ENCODE measurements around the gene CCNI.

DNA sequence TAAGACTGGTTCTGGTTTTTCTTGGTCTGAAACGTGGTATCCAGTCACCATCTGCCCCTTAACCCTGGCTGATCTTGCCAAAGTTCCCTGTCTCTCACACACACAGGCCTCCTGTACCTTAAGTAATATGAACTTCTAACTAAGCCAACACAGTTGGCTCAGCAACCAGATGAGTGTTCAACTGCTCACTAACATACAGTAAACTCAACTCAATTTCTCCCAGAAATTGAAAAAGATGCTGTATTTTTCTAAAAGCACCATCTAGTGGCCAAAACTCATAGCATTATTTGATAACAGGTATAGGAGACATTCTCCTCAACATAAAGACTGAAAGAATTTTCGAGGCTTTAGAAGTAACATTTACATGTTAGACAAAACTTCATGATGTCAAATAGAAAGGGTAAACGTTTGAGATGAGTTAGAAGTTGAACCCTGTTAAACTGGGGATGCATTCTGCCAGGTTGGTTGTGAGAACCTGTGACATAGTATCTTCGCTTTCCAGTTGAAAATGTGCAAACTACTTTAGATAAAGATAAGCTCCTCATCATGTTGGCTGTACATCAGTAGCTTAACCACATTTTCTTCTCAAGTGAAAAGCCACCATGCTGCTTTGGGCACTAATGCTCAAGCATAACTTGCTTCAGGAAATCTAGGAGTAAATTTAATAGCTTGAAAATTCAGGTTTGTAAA is 31.2 kb downstream of the CCNI start:
- TF ChIP-seq GATA3 (IDR thresholded peaks at IDR 0.05; ENCODE audit: low read depth, low read length), result no peak
- TF ChIP-seq GATA2 (IDR thresholded peaks at IDR 0.05; ENCODE audit: low read depth, low read length), result no peak
